22Rv1 (cell line): ENCODE data around the gene CCDC102B.

Experiments used
- ZFX ChIP-seq: fragments of 450-650 bp; IDR thresholded peaks from 2 replicates; pipeline ENCODE4 v1.6.1; 2017; ENCODE audit warnings: antibody characterized with exemption, borderline replicate concordance
- TF ChIP-seq, protein P1 (sequence below): fragments of 450-650 bp; IDR thresholded peaks from 2 replicates; pipeline ENCODE4 v1.5.1; 2017; ENCODE audit warnings: mild to moderate bottlenecking

DNA sequence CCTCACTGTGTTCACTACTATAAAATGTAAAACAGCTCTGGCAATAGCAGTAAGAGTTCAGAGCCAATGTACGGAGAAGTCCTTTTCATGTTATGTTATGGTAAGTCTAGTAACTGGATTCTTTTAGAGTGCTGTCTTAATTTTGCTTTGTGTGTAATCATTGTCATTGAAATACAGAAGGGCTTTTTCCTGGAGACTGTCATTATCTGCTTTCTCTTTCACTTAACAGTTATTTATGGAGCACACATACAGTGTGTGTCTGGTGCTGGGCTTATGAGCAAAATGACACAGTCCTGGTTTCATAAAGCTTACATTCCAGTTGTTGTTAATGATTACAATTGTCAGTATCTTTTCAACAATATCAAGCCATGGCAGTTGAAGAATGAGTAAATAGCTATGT, 95.5 kb downstream of the CCDC102B start:
- TF ChIP-seq, protein P1, sequence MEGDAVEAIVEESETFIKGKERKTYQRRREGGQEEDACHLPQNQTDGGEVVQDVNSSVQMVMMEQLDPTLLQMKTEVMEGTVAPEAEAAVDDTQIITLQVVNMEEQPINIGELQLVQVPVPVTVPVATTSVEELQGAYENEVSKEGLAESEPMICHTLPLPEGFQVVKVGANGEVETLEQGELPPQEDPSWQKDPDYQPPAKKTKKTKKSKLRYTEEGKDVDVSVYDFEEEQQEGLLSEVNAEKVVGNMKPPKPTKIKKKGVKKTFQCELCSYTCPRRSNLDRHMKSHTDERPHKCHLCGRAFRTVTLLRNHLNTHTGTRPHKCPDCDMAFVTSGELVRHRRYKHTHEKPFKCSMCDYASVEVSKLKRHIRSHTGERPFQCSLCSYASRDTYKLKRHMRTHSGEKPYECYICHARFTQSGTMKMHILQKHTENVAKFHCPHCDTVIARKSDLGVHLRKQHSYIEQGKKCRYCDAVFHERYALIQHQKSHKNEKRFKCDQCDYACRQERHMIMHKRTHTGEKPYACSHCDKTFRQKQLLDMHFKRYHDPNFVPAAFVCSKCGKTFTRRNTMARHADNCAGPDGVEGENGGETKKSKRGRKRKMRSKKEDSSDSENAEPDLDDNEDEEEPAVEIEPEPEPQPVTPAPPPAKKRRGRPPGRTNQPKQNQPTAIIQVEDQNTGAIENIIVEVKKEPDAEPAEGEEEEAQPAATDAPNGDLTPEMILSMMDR: no peak
- TF ChIP-seq ZFX: no peak
